ENCODE results near the gene TTF1.
A peak's percentile ranks its signal among the peaks of the same experiment; 100 is the strongest.

TTF1 gene

GRCh38 chr9:132411091-132411508 lies 4.5 kb upstream of the TTF1 start:
- Histone ChIP-seq H3K27ac (ENCODE audit: low read length) (no peak overlapping the region), H3K9me3 (ENCODE audit: insufficient read depth, low read depth, low read length) (no peaks in the 10 kb centered on the region), H3K9ac (ENCODE audit: low read depth, low read length) (no peak overlapping the region), H3K36me3 (ENCODE audit: insufficient read depth, low read depth, low read length) (no peaks in the 10 kb centered on the region), H3K27me3 (ENCODE audit: insufficient read depth, low read length) (peaks cover 69% of the 10 kb centered on the region), H3K4me1 (ENCODE audit: insufficient read depth, low read length) (peaks cover 5% of the 10 kb centered on the region; the same call in 1 of the 2 replicates), H3K4me3 (ENCODE audit: low read length) (peak overlapping the region; percentile 39)

- Histone ChIP-seq H3K4me3 (ENCODE audit: low read length) (peak overlapping the region; percentile 39), H3K36me3 (ENCODE audit: insufficient read depth, low read depth, low read length) (no peaks in the 10 kb centered on the region), H3K4me1 (ENCODE audit: insufficient read depth, low read length) (peaks cover 8% of the 10 kb centered on the region), H3K9me3 (ENCODE audit: insufficient read depth, low read depth, low read length) (no peaks in the 10 kb centered on the region), H3K27me3 (ENCODE audit: insufficient read depth, low read length) (peaks cover 69% of the 10 kb centered on the region), H3K27ac (ENCODE audit: low read length) (no peak overlapping the region), H3K9ac (ENCODE audit: low read depth, low read length) (no peak overlapping the region)
Measured at GRCh38 chr9:132410642-132411041, 4.0 kb upstream of the TTF1 start.

- H3K9ac ChIP-seq (ENCODE audit: low read depth, low read length): peak within 1 kb of the TSS; percentile 56; the same call in 1 of the 2 replicates
- H3K9me3 ChIP-seq (ENCODE audit: insufficient read depth, low read depth, low read length): no peaks in the 10 kb centered on the region
- H3K4me3 ChIP-seq (ENCODE audit: low read length): peak within 1 kb of the TSS; percentile 39
- H3K27ac ChIP-seq (ENCODE audit: low read length): no peak within 1 kb of the TSS
- H3K27me3 ChIP-seq (ENCODE audit: insufficient read depth, low read length): peaks cover 63% of the 10 kb centered on the region
- peaks cover 9% of the 10 kb centered on the region for H3K4me1 ChIP-seq (ENCODE audit: insufficient read depth, low read length)
- H3K36me3 ChIP-seq (ENCODE audit: insufficient read depth, low read depth, low read length): no peaks in the 10 kb centered on the region
Measured at GRCh38 chr9:132409828-132410528, 3.3 kb upstream of the TTF1 start, which contains the start of gene CFAP77. Gene CFAP77, plus strand, starts transcription at chr9:132410211. Its CDS starts 61 bp downstream, at chr9:132410272.

- Histone ChIP-seq H3K27ac (ENCODE audit: low read length) (no peak overlapping the region), H3K27me3 (ENCODE audit: insufficient read depth, low read length) (peaks cover 49% of the 10 kb centered on the region), H3K4me1 (ENCODE audit: insufficient read depth, low read length) (peaks cover 9% of the 10 kb centered on the region), H3K36me3 (ENCODE audit: insufficient read depth, low read depth, low read length) (peaks cover 11% of the 10 kb centered on the region), H3K4me3 (ENCODE audit: low read length) (no peak overlapping the region), H3K9me3 (ENCODE audit: insufficient read depth, low read depth, low read length) (no peaks in the 10 kb centered on the region), H3K9ac (ENCODE audit: low read depth, low read length) (no peak overlapping the region)
Measured at GRCh38 chr9:132408521-132408920, 1.9 kb upstream of the TTF1 start.

- Histone ChIP-seq H3K4me3 (ENCODE audit: low read length) (peak overlapping the region; percentile 92), H3K9ac (ENCODE audit: low read depth, low read length) (no peak overlapping the region), H3K27ac (ENCODE audit: low read length) (no peak overlapping the region), H3K27me3 (ENCODE audit: insufficient read depth, low read length) (peaks cover 41% of the 10 kb centered on the region), H3K9me3 (ENCODE audit: insufficient read depth, low read depth, low read length) (no peaks in the 10 kb centered on the region), H3K4me1 (ENCODE audit: insufficient read depth, low read length) (peaks cover 11% of the 10 kb centered on the region), H3K36me3 (ENCODE audit: insufficient read depth, low read depth, low read length) (peaks cover 25% of the 10 kb centered on the region)
Measured at GRCh38 chr9:132407196-132407595, 556 bp upstream of the TTF1 start.

GRCh38 chr9:132404228-132404881 lies 2.3 kb downstream of the TTF1 start:
- Histone ChIP-seq H3K27ac (ENCODE audit: low read length) (no peak overlapping the region), H3K27me3 (ENCODE audit: insufficient read depth, low read length) (peaks cover 16% of the 10 kb centered on the region), H3K4me3 (ENCODE audit: low read length) (no peak overlapping the region), H3K9ac (ENCODE audit: low read depth, low read length) (no peak overlapping the region), H3K36me3 (ENCODE audit: insufficient read depth, low read depth, low read length) (peaks cover 51% of the 10 kb centered on the region), H3K4me1 (ENCODE audit: insufficient read depth, low read length) (peaks cover 12% of the 10 kb centered on the region), H3K9me3 (ENCODE audit: insufficient read depth, low read depth, low read length) (no peaks in the 10 kb centered on the region)

- Histone ChIP-seq H3K4me1 (ENCODE audit: insufficient read depth, low read length) (peaks cover 7% of the 10 kb centered on the region), H3K36me3 (ENCODE audit: insufficient read depth, low read depth, low read length) (peaks cover 76% of the 10 kb centered on the region), H3K27ac (ENCODE audit: low read length) (no peak overlapping the region), H3K4me3 (ENCODE audit: low read length) (no peak overlapping the region), H3K9ac (ENCODE audit: low read depth, low read length) (no peak overlapping the region), H3K9me3 (ENCODE audit: insufficient read depth, low read depth, low read length) (no peaks in the 10 kb centered on the region), H3K27me3 (ENCODE audit: insufficient read depth, low read length) (no peaks in the 10 kb centered on the region)
Measured at GRCh38 chr9:132401824-132402223, 4.8 kb downstream of the TTF1 start.

- Histone ChIP-seq H3K9me3 (ENCODE audit: insufficient read depth, low read depth, low read length) (no peaks in the 10 kb centered on the region), H3K4me3 (ENCODE audit: low read length) (no peak overlapping the region), H3K36me3 (ENCODE audit: insufficient read depth, low read depth, low read length) (peaks cover 97% of the 10 kb centered on the region), H3K27me3 (ENCODE audit: insufficient read depth, low read length) (no peaks in the 10 kb centered on the region), H3K9ac (ENCODE audit: low read depth, low read length) (no peak overlapping the region), H3K27ac (ENCODE audit: low read length) (no peak overlapping the region), H3K4me1 (ENCODE audit: insufficient read depth, low read length) (no peaks in the 10 kb centered on the region)
Measured at GRCh38 chr9:132395560-132395959, 11.1 kb downstream of the TTF1 start.

- Histone ChIP-seq H3K4me1 (ENCODE audit: insufficient read depth, low read length) (no peaks in the 10 kb centered on the region), H3K4me3 (ENCODE audit: low read length) (no peak overlapping the region), H3K27me3 (ENCODE audit: insufficient read depth, low read length) (no peaks in the 10 kb centered on the region), H3K9ac (ENCODE audit: low read depth, low read length) (no peak overlapping the region), H3K27ac (ENCODE audit: low read length) (no peak overlapping the region), H3K9me3 (ENCODE audit: insufficient read depth, low read depth, low read length) (no peaks in the 10 kb centered on the region), H3K36me3 (ENCODE audit: insufficient read depth, low read depth, low read length) (peaks cover 98% of the 10 kb centered on the region)
Measured at GRCh38 chr9:132391449-132391848, 15.2 kb downstream of the TTF1 start.

- Histone ChIP-seq H3K36me3 (ENCODE audit: insufficient read depth, low read depth, low read length) (peaks cover 98% of the 10 kb centered on the region), H3K27ac (ENCODE audit: low read length) (no peak overlapping the region), H3K27me3 (ENCODE audit: insufficient read depth, low read length) (no peaks in the 10 kb centered on the region), H3K4me1 (ENCODE audit: insufficient read depth, low read length) (no peaks in the 10 kb centered on the region), H3K9ac (ENCODE audit: low read depth, low read length) (no peak overlapping the region), H3K4me3 (ENCODE audit: low read length) (no peak overlapping the region), H3K9me3 (ENCODE audit: insufficient read depth, low read depth, low read length) (no peaks in the 10 kb centered on the region)
Measured at GRCh38 chr9:132390966-132391365, 15.7 kb downstream of the TTF1 start.

GRCh38 chr9:132387133-132387532 lies 19.5 kb downstream of the TTF1 start:
- no peaks in the 10 kb centered on the region for H3K4me1 ChIP-seq (ENCODE audit: insufficient read depth, low read length)

GRCh38 chr9:132384376-132384775 lies 22.3 kb downstream of the TTF1 start:
- H3K9me3 ChIP-seq (ENCODE audit: insufficient read depth, low read depth, low read length): no peaks in the 10 kb centered on the region
- H3K36me3 ChIP-seq (ENCODE audit: insufficient read depth, low read depth, low read length): peaks cover 83% of the 10 kb centered on the region
- H3K27me3 ChIP-seq (ENCODE audit: insufficient read depth, low read length): no peaks in the 10 kb centered on the region
- no peaks in the 10 kb centered on the region for H3K4me1 ChIP-seq (ENCODE audit: insufficient read depth, low read length)
- no peak overlapping the region for H3K4me3 ChIP-seq (ENCODE audit: low read length)
- no peak overlapping the region for H3K27ac ChIP-seq (ENCODE audit: low read length)
- H3K9ac ChIP-seq (ENCODE audit: low read depth, low read length): no peak overlapping the region

More at GRCh38 chr9:132387133-132387532, 19.5 kb downstream of the TTF1 start:
- Histone ChIP-seq H3K9me3 (ENCODE audit: insufficient read depth, low read depth, low read length) (no peaks in the 10 kb centered on the region), H3K4me3 (ENCODE audit: low read length) (no peak overlapping the region), H3K27me3 (ENCODE audit: insufficient read depth, low read length) (no peaks in the 10 kb centered on the region), H3K36me3 (ENCODE audit: insufficient read depth, low read depth, low read length) (peaks cover 94% of the 10 kb centered on the region), H3K9ac (ENCODE audit: low read depth, low read length) (no peak overlapping the region), H3K27ac (ENCODE audit: low read length) (no peak overlapping the region)
